Omental fat pad (tissue), 4 donors: ENCODE measurements around the gene KIF26B. TPM values are rescaled to one million over a fixed set of nuclear protein-coding genes. Genes with fewer than 3 reads are reported as not detected.

ENCODE experiments used
- ATAC-seq: fragments of 150-250 bp; one replicate; pipeline ENCODE4 v1.9.1; 2016; ENCODE audit warnings: mild to moderate bottlenecking, moderate library complexity; ENCODE audit not compliant: low FRiP score
- DNase-seq: peaks from one replicate; pipeline ENCODE4 v3.0.0-alpha.2; 2019; ENCODE audit warnings: low spot score
- total RNA-seq, 4 donors: library from RNA; depleted of rRNA; stranded (reverse); fragments of >200 nt; gene quantifications; one replicate each; pipeline ENCODE4 v1.1.0, GENCODE V29; 2016
- TF ChIP-seq, protein P1 (sequence below), 3 donors: fragments of 450-650 bp; IDR thresholded peaks; one replicate each; pipeline ENCODE4 v1.5.1; 2016 to 2017; ENCODE audit warnings: antibody characterized with exemption in 3 of 3, mild to moderate bottlenecking in 3 of 3, moderate library complexity in 2 of 3

KIF26B gene
- total RNA-seq, 4 donors from 2014 or later: 0.13 to 0.96 (median 0.39) TPM

DNA sequence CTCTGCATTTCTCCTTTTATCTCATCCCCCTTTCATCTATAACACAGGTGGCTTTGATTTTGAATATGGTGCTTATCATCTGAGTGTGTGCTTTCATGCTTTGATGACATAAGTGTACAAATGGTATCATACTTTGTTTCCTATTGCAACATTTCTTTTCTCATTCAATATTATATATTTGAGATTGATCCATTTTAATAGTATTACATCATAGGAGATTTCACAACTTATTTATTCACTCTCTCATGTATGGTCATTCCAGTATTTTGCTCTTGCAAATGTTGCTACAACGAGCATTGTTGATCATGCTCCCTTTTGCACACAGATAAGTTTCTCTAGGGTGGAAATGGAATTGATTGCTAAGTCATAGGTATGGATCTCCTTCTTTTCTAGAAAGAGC is 302.8 kb downstream of the KIF26B start:
- TF ChIP-seq, protein P1, sequence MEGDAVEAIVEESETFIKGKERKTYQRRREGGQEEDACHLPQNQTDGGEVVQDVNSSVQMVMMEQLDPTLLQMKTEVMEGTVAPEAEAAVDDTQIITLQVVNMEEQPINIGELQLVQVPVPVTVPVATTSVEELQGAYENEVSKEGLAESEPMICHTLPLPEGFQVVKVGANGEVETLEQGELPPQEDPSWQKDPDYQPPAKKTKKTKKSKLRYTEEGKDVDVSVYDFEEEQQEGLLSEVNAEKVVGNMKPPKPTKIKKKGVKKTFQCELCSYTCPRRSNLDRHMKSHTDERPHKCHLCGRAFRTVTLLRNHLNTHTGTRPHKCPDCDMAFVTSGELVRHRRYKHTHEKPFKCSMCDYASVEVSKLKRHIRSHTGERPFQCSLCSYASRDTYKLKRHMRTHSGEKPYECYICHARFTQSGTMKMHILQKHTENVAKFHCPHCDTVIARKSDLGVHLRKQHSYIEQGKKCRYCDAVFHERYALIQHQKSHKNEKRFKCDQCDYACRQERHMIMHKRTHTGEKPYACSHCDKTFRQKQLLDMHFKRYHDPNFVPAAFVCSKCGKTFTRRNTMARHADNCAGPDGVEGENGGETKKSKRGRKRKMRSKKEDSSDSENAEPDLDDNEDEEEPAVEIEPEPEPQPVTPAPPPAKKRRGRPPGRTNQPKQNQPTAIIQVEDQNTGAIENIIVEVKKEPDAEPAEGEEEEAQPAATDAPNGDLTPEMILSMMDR (IDR thresholded peaks at IDR 0.05): no peak
- DNase-seq (no peak), ATAC-seq (no peak)

DNA sequence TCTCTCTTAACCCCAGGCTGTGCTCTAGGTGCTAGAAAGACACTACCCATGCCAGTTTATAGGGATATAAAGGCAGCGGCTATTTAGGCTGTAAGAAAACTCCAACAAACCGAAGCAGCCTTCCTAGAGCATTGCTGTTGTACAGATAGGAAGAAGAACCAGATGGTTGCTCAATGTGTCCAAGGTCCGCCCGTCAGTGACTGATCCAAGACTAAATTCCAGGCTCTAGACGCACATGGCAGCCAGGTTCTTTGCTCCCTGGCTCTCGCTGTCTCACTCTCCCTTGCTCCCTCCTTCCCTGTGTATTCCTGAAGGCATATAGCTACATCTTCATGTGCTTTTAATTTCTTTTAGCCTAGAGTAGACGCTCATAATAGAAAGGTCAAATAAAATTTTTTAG is 303.4 kb downstream of the KIF26B start:
- DNase-seq (no peak), ATAC-seq (no peak)
- TF ChIP-seq, protein P1 (IDR thresholded peaks at IDR 0.05): no peak

DNA sequence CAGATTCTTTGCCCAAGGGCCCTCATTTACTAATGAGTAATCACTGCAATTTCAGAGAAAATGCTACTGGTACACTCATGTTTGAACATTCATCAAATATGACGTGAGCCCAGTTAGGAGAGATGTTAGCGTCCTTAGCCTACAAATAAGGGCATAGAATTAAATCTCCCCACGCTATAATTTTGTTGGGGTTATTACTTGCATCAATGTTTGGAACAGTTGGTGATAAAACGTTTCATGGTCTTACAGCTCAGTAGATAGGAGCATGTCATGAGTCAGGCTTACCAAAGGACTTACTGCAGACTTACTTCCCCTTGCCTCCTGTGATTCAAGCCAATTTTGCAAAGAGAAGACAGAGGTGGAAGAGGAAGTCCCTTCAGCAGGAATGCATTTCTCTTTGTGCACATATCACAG is 304.0 kb downstream of the KIF26B start:
- TF ChIP-seq, protein P1 (IDR thresholded peaks at IDR 0.05): no peak
- no peak for DNase-seq
- no peak for ATAC-seq

DNA sequence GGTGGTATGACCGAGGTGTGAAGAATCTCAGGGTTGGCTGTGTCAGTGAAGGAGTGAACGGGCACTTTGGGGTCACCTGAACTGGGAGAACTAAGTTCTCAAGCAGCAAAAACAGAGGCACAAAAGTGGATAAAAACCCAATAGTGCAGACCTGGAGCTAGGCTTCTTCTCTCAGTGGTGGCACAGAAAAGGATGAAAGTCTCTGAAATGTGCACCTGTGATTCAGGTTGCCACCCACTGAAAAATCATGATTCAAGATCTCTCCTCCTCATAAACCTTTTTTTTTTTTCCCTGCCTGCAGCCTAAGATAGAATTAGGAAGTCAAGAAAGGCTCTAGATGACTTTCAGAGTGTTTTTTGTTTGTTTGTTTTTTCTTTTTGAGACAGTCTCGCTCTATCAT is 304.8 kb downstream of the KIF26B start:
- ATAC-seq: no peak
- DNase-seq: no peak
- TF ChIP-seq, protein P1 (IDR thresholded peaks at IDR 0.05): no peak

DNA sequence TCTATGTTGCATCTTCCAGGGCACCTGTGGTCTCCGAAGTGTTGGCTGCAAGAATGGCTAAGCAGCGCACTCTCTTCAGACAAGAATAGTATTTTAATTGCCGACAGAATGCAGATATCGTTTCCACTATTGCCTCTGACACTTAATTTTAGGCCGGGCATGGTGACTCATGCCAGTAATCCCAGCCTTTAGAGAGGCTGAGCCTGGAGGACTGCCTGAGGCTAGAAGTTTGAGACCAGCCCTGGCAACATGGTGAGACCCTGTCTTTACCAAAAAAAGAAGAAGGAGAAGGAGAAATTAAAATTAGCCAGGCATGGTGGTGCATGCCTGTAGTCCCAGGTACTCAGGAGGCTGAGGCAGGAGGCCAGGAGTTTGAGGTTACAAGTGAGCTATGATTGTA is 306.9 kb downstream of the KIF26B start:
- DNase-seq (no peak), ATAC-seq (no peak)
- TF ChIP-seq, protein P1 (IDR thresholded peaks at IDR 0.05): no peak

DNA sequence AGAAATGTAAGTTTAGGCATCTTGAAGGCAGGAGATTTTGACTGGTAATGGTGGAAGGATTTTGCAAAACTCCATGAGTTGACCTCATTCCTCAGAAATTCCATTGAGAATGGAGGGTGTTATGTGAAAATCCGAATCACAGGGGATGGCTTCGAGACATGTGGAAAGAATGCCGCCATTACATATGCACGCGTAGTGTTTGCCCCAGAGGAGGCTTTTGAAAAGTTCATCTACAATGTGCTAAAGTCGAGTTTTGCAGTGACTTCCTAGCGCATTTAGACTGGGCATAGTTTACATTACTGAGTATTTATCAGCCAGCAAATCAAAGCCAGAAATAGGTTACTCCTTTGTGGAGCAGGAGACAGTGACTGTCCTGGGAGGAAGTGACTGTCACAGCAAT is 307.4 kb downstream of the KIF26B start:
- ATAC-seq (no peak), DNase-seq (no peak)
- TF ChIP-seq, protein P1 (IDR thresholded peaks at IDR 0.05): no peak

DNA sequence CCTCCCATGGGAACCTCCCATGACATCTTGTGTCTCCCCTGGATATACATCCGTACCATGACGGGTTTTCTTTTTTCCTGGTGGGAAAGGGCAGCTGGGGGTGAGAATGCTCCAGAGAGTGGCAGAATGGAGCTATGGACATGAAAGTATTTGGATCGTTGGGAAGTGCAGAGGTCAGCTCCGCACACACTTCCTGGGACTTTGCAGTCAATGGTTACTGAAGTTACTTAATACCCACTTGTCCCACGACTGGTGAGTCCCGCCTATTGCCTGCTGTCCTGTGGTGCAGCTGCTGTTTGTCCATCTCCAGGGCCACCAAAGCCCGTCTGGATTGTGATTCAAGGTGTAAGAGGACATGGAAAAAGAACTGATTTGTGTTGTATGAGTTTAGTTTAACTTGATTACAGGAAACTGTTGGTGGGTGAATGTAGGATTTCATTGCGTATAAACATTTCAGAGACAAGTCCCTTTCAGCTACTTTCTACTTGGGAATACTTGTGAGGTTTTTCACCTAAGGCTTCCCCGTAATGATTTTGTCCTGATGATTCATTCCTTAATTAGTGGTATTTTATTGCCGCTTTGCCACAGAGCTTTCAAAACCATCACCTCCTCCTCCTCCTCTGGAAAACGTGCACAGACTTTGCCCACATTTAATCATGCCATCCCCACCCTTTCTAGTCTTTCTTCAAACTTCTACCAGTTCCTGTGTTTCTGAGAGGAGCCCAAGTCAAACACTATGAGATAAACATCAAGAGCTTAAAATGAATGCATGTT is 308.8 kb downstream of the KIF26B start:
- TF ChIP-seq, protein P1 (IDR thresholded peaks at IDR 0.05): no peak
- no peak for DNase-seq
- ATAC-seq: no peak
